ENCODE data around the gene TOR1AIP2.

Gene TOR1AIP2

DNA sequence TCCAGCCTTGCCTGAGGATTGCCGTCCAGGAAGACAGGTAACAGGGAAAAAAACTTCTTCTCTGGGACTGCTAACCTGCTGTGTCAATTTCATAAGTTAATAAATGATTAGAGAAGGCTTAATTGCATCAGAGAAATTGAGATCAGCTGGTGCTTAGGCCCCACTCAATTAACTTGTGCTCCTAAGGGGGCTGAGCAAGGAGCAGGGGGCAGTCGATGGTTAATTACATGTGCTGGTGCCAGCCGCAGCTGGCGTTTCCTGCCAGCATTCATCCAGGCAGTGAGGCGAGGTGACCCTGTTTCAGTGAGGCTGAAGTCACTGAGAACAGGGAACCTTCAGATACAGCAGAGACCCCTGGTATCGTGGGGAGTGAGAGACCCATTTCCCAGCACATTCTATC, 74.5 kb downstream of the TOR1AIP2 start:
- Histone ChIP-seq H3K4ac (ENCODE audit: low read depth in 1 of 2, low read length in 2 of 2) (no peak overlapping the region), H3K9me3 (ENCODE audit: control insufficient read depth, low read length) (no peaks in the 10 kb centered on the region), H3K36me3 (ENCODE audit: control insufficient read depth in 1 of 2, insufficient read depth in 2 of 2, low read depth in 1 of 2, low read length in 2 of 2) (peaks cover 0 to 2% of the 10 kb centered on the region in 2 experiments), H3K9ac (ENCODE audit: low read length) (no peak overlapping the region), H3K79me1 (replicated peaks; ENCODE audit: low read length, poor library complexity, severe bottlenecking) (no peaks in the 10 kb centered on the region), H2BK12ac (ENCODE audit: low read length in 2 of 2) (no peak overlapping the region), H3K4me2 (ENCODE audit: low read length, poor library complexity, severe bottlenecking) (no peak overlapping the region), H3K18ac (ENCODE audit: low read depth in 1 of 2, low read length in 2 of 2) (no peak overlapping the region), H3K4me1 (ENCODE audit: control insufficient read depth, insufficient read depth, low read depth, low read length) (peaks cover 2% of the 10 kb centered on the region), H3K23ac (ENCODE audit: low read length in 2 of 2) (no peak overlapping the region), H3K4me3 (ENCODE audit: insufficient read depth in 1 of 2, low read depth in 1 of 2, low read length in 2 of 2) (no peak overlapping the region), H3K14ac (ENCODE audit: low read length in 2 of 2) (no peak overlapping the region), H3K27ac (ENCODE audit: low read length, poor library complexity, severe bottlenecking) (no peak overlapping the region), H2BK5ac (ENCODE audit: low read depth, low read length, poor library complexity, severe bottlenecking) (no peak overlapping the region), H2BK120ac (ENCODE audit: low read depth, low read length) (no peak overlapping the region), H2AK5ac (ENCODE audit: low read length, severe bottlenecking) (no peak overlapping the region), H3K27me3 (ENCODE audit: control insufficient read depth in 1 of 2, insufficient read depth in 1 of 2, low read length in 2 of 2) (peaks cover 52 to 55% of the 10 kb centered on the region in 2 experiments), H4K91ac (ENCODE audit: low read length) (no peak overlapping the region), H2AFZ (ENCODE audit: low read depth, low read length) (no peak overlapping the region), H4K8ac (ENCODE audit: low read length) (no peak overlapping the region), H2BK15ac (ENCODE audit: low read depth, poor library complexity, severe bottlenecking) (no peak overlapping the region)
- 80% methylated on average over 6 of the region's 6 CpGs for WGBS
- no peak for DNase-seq

DNA sequence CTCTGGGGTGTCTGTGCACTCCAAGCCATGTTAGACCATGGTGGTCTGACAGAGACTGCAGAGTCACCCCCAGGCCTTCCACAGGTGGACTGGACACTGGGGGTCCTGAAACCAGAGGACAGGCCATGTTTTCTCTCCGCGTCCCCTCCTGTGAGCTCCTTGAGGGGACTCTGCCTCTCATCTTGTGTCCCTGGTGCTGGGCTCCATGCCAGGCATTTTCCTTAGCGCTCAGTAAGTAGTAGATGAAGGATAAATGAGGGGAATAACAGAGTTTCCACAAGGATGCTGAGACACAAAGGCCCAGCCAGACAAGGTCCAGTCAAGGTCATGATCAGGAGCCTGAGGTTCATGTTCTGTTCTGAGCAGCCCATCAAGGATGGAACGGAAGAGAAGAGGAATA, 77.1 kb downstream of the TOR1AIP2 start:
- Histone ChIP-seq H3K79me1 (replicated peaks; ENCODE audit: low read length, poor library complexity, severe bottlenecking) (no peaks in the 10 kb centered on the region), H2BK5ac (ENCODE audit: low read depth, low read length, poor library complexity, severe bottlenecking) (no peak overlapping the region), H2AFZ (ENCODE audit: low read depth, low read length) (no peak overlapping the region), H2BK12ac (ENCODE audit: low read length in 2 of 2) (no peak overlapping the region), H3K14ac (ENCODE audit: low read length in 2 of 2) (no peak overlapping the region), H3K36me3 (ENCODE audit: control insufficient read depth in 1 of 2, insufficient read depth in 2 of 2, low read depth in 1 of 2, low read length in 2 of 2) (no peaks in the 10 kb centered on the region), H3K4me3 (ENCODE audit: insufficient read depth in 1 of 2, low read depth in 1 of 2, low read length in 2 of 2) (no peak overlapping the region), H3K27ac (ENCODE audit: low read length, poor library complexity, severe bottlenecking) (no peak overlapping the region), H2BK120ac (ENCODE audit: low read depth, low read length) (no peak overlapping the region), H3K9ac (ENCODE audit: low read length) (no peak overlapping the region), H3K27me3 (ENCODE audit: control insufficient read depth in 1 of 2, insufficient read depth in 1 of 2, low read length in 2 of 2) (peaks cover 56 to 57% of the 10 kb centered on the region in 2 experiments), H3K4me1 (ENCODE audit: control insufficient read depth, insufficient read depth, low read depth, low read length) (no peaks in the 10 kb centered on the region), H3K23ac (ENCODE audit: low read length in 2 of 2) (no peak overlapping the region), H2AK5ac (ENCODE audit: low read length, severe bottlenecking) (no peak overlapping the region), H4K8ac (ENCODE audit: low read length) (no peak overlapping the region), H3K4ac (ENCODE audit: low read depth in 1 of 2, low read length in 2 of 2) (no peak overlapping the region), H2BK15ac (ENCODE audit: low read depth, poor library complexity, severe bottlenecking) (no peak overlapping the region), H3K4me2 (ENCODE audit: low read length, poor library complexity, severe bottlenecking) (no peak overlapping the region), H3K18ac (ENCODE audit: low read depth in 1 of 2, low read length in 2 of 2) (no peak overlapping the region), H3K9me3 (ENCODE audit: control insufficient read depth, low read length) (no peaks in the 10 kb centered on the region), H4K91ac (ENCODE audit: low read length) (no peak overlapping the region)
- DNase-seq, result no peak
- 95% methylated on average over 4 of the region's 4 CpGs for WGBS

- no peaks in the 10 kb centered on the region for H3K4me1 ChIP-seq (ENCODE audit: control insufficient read depth, insufficient read depth, low read depth, low read length)
- no peak overlapping the region for H2AK5ac ChIP-seq (ENCODE audit: low read length, severe bottlenecking)
- no peak overlapping the region for H4K8ac ChIP-seq (ENCODE audit: low read length)
- H2BK120ac ChIP-seq (ENCODE audit: low read depth, low read length), result no peak overlapping the region
- H4K91ac ChIP-seq (ENCODE audit: low read length), result no peak overlapping the region
- H3K14ac ChIP-seq (ENCODE audit: low read length in 2 of 2), result no peak overlapping the region
- no peaks in the 10 kb centered on the region for H3K79me1 ChIP-seq (replicated peaks; ENCODE audit: low read length, poor library complexity, severe bottlenecking)
- no peak overlapping the region for H2BK15ac ChIP-seq (ENCODE audit: low read depth, poor library complexity, severe bottlenecking)
- H3K27me3 ChIP-seq (ENCODE audit: control insufficient read depth in 1 of 2, insufficient read depth in 1 of 2, low read length in 2 of 2), result peaks cover 56 to 65% of the 10 kb centered on the region in 2 experiments
- no peak for DNase-seq
- no peak overlapping the region for H3K4me2 ChIP-seq (ENCODE audit: low read length, poor library complexity, severe bottlenecking)
- no peaks in the 10 kb centered on the region for H3K36me3 ChIP-seq (ENCODE audit: control insufficient read depth in 1 of 2, insufficient read depth in 2 of 2, low read depth in 1 of 2, low read length in 2 of 2)
- H2AFZ ChIP-seq (ENCODE audit: low read depth, low read length), result no peak overlapping the region
- no peak overlapping the region for H3K18ac ChIP-seq (ENCODE audit: low read depth in 1 of 2, low read length in 2 of 2)
- no peak overlapping the region for H3K23ac ChIP-seq (ENCODE audit: low read length in 2 of 2)
- H2BK12ac ChIP-seq (ENCODE audit: low read length in 2 of 2), result no peak overlapping the region
- H3K9me3 ChIP-seq (ENCODE audit: control insufficient read depth, low read length), result no peaks in the 10 kb centered on the region
- WGBS, result 93% methylated on average over 6 of the region's 6 CpGs
- no peak overlapping the region for H2BK5ac ChIP-seq (ENCODE audit: low read depth, low read length, poor library complexity, severe bottlenecking)
- no peak overlapping the region for H3K4ac ChIP-seq (ENCODE audit: low read depth in 1 of 2, low read length in 2 of 2)
- H3K27ac ChIP-seq (ENCODE audit: low read length, poor library complexity, severe bottlenecking), result no peak overlapping the region
- no peak overlapping the region for H3K9ac ChIP-seq (ENCODE audit: low read length)
- H3K4me3 ChIP-seq (ENCODE audit: insufficient read depth in 1 of 2, low read depth in 1 of 2, low read length in 2 of 2), result no peak overlapping the region
These were observed 78.6 kb downstream of the TOR1AIP2 start for GRCh38 chr1:179798864-179799516.

- Histone ChIP-seq H3K14ac (ENCODE audit: low read length in 2 of 2) (no peak overlapping the region), H3K4me3 (ENCODE audit: insufficient read depth in 1 of 2, low read depth in 1 of 2, low read length in 2 of 2) (no peak overlapping the region), H2BK120ac (ENCODE audit: low read depth, low read length) (no peak overlapping the region), H3K27ac (ENCODE audit: low read length, poor library complexity, severe bottlenecking) (no peak overlapping the region), H3K36me3 (ENCODE audit: control insufficient read depth in 1 of 2, insufficient read depth in 2 of 2, low read depth in 1 of 2, low read length in 2 of 2) (no peaks in the 10 kb centered on the region), H3K4me2 (ENCODE audit: low read length, poor library complexity, severe bottlenecking) (no peak overlapping the region), H3K79me1 (replicated peaks; ENCODE audit: low read length, poor library complexity, severe bottlenecking) (no peaks in the 10 kb centered on the region), H4K91ac (ENCODE audit: low read length) (no peak overlapping the region), H3K4ac (ENCODE audit: low read depth in 1 of 2, low read length in 2 of 2) (no peak overlapping the region), H3K18ac (ENCODE audit: low read depth in 1 of 2, low read length in 2 of 2) (no peak overlapping the region), H3K27me3 (ENCODE audit: control insufficient read depth in 1 of 2, insufficient read depth in 1 of 2, low read length in 2 of 2) (peaks cover 62 to 69% of the 10 kb centered on the region in 2 experiments), H2BK5ac (ENCODE audit: low read depth, low read length, poor library complexity, severe bottlenecking) (no peak overlapping the region), H3K23ac (ENCODE audit: low read length in 2 of 2) (no peak overlapping the region), H2BK12ac (ENCODE audit: low read length in 2 of 2) (no peak overlapping the region), H4K8ac (ENCODE audit: low read length) (no peak overlapping the region), H2AFZ (ENCODE audit: low read depth, low read length) (no peak overlapping the region), H2AK5ac (ENCODE audit: low read length, severe bottlenecking) (no peak overlapping the region), H2BK15ac (ENCODE audit: low read depth, poor library complexity, severe bottlenecking) (no peak overlapping the region), H3K9ac (ENCODE audit: low read length) (no peak overlapping the region), H3K9me3 (ENCODE audit: control insufficient read depth, low read length) (no peaks in the 10 kb centered on the region), H3K4me1 (ENCODE audit: control insufficient read depth, insufficient read depth, low read depth, low read length) (no peaks in the 10 kb centered on the region)
- DNase-seq, result no peak
- WGBS, result 88% methylated on average over 5 of the region's 10 CpGs
These were observed 79.3 kb downstream of the TOR1AIP2 start for GRCh38 chr1:179798213-179798863.

Measured in mesenchymal stem cell (in vitro differentiated cells and primary cell).